ENCODE results near the gene PCSK6. TPM values are rescaled to one million over a fixed set of nuclear protein-coding genes. Genes with fewer than 3 reads are reported as not detected.

The PCSK6 gene
- polyA plus RNA-seq, 1 donor from 2014 or later, result 1.1 TPM

GRCh38 chr15:101262551-101262950 is 227.0 kb downstream of the PCSK6 start:
- H3K36me3 ChIP-seq (ENCODE audit: insufficient read depth, low read length), result no peaks in the 10 kb centered on the region
- TF ChIP-seq RAD21 (conservative IDR thresholded peaks at IDR 0.05), result no peak
- no peaks in the 10 kb centered on the region for H3F3A ChIP-seq (ENCODE audit: insufficient read depth, low read length, poor library complexity, severe bottlenecking)
- no peaks in the 10 kb centered on the region for H4K20me1 ChIP-seq (ENCODE audit: insufficient read depth)
- H2AFZ ChIP-seq (ENCODE audit: low read depth, low read length), result no peak overlapping the region
- H3K9me2 ChIP-seq (ENCODE audit: insufficient read depth, low read length), result no peaks in the 10 kb centered on the region
- H3K4me2 ChIP-seq (ENCODE audit: low read length), result no peak overlapping the region
- no peak overlapping the region for H3K27ac ChIP-seq (ENCODE audit: low read length)
- H3K9ac ChIP-seq (ENCODE audit: low read length), result no peak overlapping the region
- H3K27me3 ChIP-seq (ENCODE audit: insufficient read depth, low read depth, low read length), result no peaks in the 10 kb centered on the region
- H3K9me3 ChIP-seq (ENCODE audit: low read length), result no peaks in the 10 kb centered on the region
- no peaks in the 10 kb centered on the region for H3K79me2 ChIP-seq (replicated peaks; ENCODE audit: insufficient read depth, low read length)
- no peak overlapping the region for H3K4me3 ChIP-seq (ENCODE audit: low read length)

GRCh38 chr15:101258238-101259144 is 231.0 kb downstream of the PCSK6 start:
- H3K27ac ChIP-seq (ENCODE audit: low read length), result no peak overlapping the region
- no peak overlapping the region for H3K9ac ChIP-seq (ENCODE audit: low read length)
- H3K9me3 ChIP-seq (ENCODE audit: low read length), result no peaks in the 10 kb centered on the region
- H3K4me2 ChIP-seq (ENCODE audit: low read length), result no peak overlapping the region
- H2AFZ ChIP-seq (ENCODE audit: low read depth, low read length), result no peak overlapping the region
- H3K27me3 ChIP-seq (ENCODE audit: insufficient read depth, low read depth, low read length), result no peaks in the 10 kb centered on the region
- no peaks in the 10 kb centered on the region for H3F3A ChIP-seq (ENCODE audit: insufficient read depth, low read length, poor library complexity, severe bottlenecking)
- TF ChIP-seq CTCF (IDR thresholded peaks at IDR 0.05; ENCODE audit: poor library complexity, severe bottlenecking), result peak; percentile 98
- peak; percentile 97 for TF ChIP-seq RAD21 (conservative IDR thresholded peaks at IDR 0.05)
- peak; percentile 96 for TF ChIP-seq SMC3 (conservative IDR thresholded peaks at IDR 0.05; ENCODE audit: poor library complexity)
- no peak for TF ChIP-seq POLR2AphosphoS5 (IDR thresholded peaks at IDR 0.05)
- no peaks in the 10 kb centered on the region for H3K79me2 ChIP-seq (replicated peaks; ENCODE audit: insufficient read depth, low read length)
- no peaks in the 10 kb centered on the region for H4K20me1 ChIP-seq (ENCODE audit: insufficient read depth)
- no peaks in the 10 kb centered on the region for H3K9me2 ChIP-seq (ENCODE audit: insufficient read depth, low read length)
- H3K36me3 ChIP-seq (ENCODE audit: insufficient read depth, low read length), result no peaks in the 10 kb centered on the region
- no peak overlapping the region for H3K4me3 ChIP-seq (ENCODE audit: low read length)

- H3F3A ChIP-seq (ENCODE audit: insufficient read depth, low read length, poor library complexity, severe bottlenecking), result no peaks in the 10 kb centered on the region
- no peaks in the 10 kb centered on the region for H4K20me1 ChIP-seq (ENCODE audit: insufficient read depth)
- no peak overlapping the region for H3K27ac ChIP-seq (ENCODE audit: low read length)
- no peaks in the 10 kb centered on the region for H3K79me2 ChIP-seq (replicated peaks; ENCODE audit: insufficient read depth, low read length)
- no peaks in the 10 kb centered on the region for H3K36me3 ChIP-seq (ENCODE audit: insufficient read depth, low read length)
- H3K9me3 ChIP-seq (ENCODE audit: low read length), result no peaks in the 10 kb centered on the region
- H3K4me2 ChIP-seq (ENCODE audit: low read length), result no peak overlapping the region
- no peaks in the 10 kb centered on the region for H3K9me2 ChIP-seq (ENCODE audit: insufficient read depth, low read length)
- H3K9ac ChIP-seq (ENCODE audit: low read length), result no peak overlapping the region
- TF ChIP-seq SMC3 (conservative IDR thresholded peaks at IDR 0.05; ENCODE audit: poor library complexity) (no peak), EP300 (conservative IDR thresholded peaks at IDR 0.05; ENCODE audit: poor library complexity, severe bottlenecking) (no peak), REST (IDR thresholded peaks at IDR 0.05; ENCODE audit: borderline replicate concordance) (no peak), MXI1 (conservative IDR thresholded peaks at IDR 0.05; ENCODE audit: poor library complexity, severe bottlenecking) (no peak), TAF1 (IDR thresholded peaks at IDR 0.05; ENCODE audit: low read depth) (no peak), RAD21 (conservative IDR thresholded peaks at IDR 0.05) (no peak), POLR2AphosphoS5 (IDR thresholded peaks at IDR 0.05) (no peak), EZH2 (IDR thresholded peaks at IDR 0.05; ENCODE audit: borderline replicate concordance, insufficient read depth, low read length, poor library complexity, severe bottlenecking) (no peak), CTCF (IDR thresholded peaks at IDR 0.05; ENCODE audit: poor library complexity, severe bottlenecking) (no peak)
- H2AFZ ChIP-seq (ENCODE audit: low read depth, low read length), result no peak overlapping the region
- no peaks in the 10 kb centered on the region for H3K27me3 ChIP-seq (ENCODE audit: insufficient read depth, low read depth, low read length)
- H3K4me3 ChIP-seq (ENCODE audit: low read length), result no peak overlapping the region
Measured at GRCh38 chr15:101256757-101257156, 232.8 kb downstream of the PCSK6 start.

Measured in neural cell (in vitro differentiated cells).